Dermis blood vessel endothelial cell (primary cell): ENCODE measurements around the gene PCBD2. TPM values are rescaled to one million over a fixed set of nuclear protein-coding genes. Genes with fewer than 3 reads are reported as not detected.
"Not testable (repeated sequence)": the region's sequence is repeated elsewhere in the genome, so short reads cannot be mapped to it uniquely, and the experiment has no call there.

Experiments
- DNase-seq: peaks from one replicate; pipeline ENCODE4 v3.0.0; 2010
- total RNA-seq: library from RNA; depleted of rRNA; stranded (reverse); fragments of >200 nt; gene quantifications from 2 replicates; pipeline ENCODE4 v1.2.3, GENCODE V29; 2014

PCBD2 gene
- total RNA-seq, 1 donor from 2014 or later: 4.8 TPM

GRCh38 chr5:134964359-134965270, 59.7 kb downstream of the PCBD2 start:
- no peak for DNase-seq

DNA sequence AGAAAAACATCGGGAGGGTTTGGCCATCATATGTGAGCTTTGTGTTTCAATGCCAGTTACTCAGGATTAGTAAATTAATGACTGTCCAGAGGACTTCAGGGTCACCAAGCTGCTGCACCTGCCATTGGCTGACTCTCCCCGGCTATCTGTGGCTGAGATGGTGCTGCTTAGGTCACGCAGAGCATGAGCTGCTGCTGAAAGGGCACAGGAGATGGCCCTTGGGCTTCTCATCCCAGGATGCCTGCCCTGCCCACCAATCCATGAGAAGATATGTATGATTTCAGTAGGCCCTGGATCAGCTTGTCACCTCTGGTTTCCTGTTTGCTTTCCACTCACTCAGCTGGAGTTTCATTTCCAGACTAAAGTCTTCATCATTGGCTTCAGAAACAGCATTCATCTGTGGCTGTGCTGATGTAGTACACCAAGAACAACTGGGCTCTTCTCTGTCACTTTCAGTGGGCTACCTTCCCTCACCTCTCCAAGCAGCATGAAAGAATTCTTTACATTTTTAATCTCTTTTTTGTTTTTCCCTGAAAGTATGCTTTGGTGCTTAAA, 60.4 kb downstream of the PCBD2 start:
- DNase-seq: no peak

DNA sequence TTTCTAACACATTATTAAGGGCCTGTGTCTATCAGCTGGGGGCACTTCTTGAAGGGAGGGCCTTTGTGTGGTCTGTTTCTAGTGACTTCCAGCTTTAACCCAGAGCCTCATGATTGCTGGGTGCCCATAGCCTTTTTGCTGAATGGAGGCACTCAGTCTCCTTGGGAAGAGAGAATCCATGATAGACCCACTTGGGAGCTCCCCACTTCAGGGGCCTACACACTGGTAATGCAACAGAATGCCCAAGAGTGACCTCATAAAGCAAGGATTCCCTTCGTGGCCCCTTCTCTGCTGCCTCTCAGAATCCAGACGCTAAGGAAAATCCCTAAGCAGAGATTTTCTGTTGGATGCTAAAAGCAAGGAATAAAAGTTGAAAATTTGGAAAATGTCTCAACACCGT, 62.7 kb downstream of the PCBD2 start, which contains the start of gene CATSPER3:
TSS of gene CATSPER3 (plus strand) at position 301 of the 400 bp plus-strand sequence. CDS start at position 386, 85 bp downstream.
- no peak for DNase-seq

DNA sequence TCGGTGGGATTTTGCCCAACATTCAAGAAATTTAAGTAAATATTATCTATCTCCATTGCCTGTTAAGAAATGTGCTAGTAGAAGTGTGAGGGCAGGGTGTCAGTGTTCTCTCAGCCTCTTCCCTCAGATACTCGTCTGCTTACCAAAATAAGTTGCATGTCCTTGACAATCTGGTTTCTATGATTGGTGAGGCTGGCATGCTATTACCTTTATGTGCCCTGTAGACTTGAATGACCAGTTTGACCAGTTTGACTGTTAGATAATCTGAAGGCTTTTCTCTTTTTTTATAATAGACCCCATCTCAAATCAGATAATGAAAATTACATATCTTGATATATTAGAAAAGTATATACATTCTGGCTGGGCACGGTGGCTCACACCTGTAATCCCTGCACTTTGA, 63.1 kb downstream of the PCBD2 start:
- no peak for DNase-seq

- no peak for DNase-seq
Observed at GRCh38 chr5:134969166-134969565, 64.2 kb downstream of the PCBD2 start.

DNA sequence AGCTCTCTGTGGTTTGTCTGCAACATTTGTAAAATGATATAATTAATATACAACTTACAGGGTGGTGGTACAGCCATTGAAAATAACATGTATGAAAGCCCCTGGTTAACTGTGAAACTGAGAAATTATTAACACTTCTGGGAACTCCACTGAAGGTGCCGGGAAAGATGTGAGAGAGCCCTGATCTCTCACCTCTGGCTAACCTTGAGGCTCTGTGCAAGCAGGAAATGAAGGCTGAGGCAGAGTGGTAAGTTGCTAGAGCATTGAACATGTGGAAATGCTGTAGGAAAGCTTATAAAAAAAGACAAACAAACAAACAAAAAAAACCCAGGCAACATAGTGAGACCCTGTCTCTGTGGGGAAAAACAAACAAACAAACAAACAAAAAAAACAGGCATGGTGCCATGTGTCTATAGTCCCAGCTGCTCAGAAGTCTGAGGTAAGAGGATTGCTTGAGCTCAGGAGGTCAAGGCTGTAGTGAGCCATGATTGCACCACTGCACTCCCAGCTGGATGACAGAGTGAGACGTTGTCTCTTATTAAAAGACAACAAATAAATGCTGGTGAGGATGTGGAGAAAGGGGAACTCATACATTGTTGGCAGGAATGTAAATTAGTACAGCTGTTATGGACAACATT, 70.3 kb downstream of the PCBD2 start:
- no peak for DNase-seq

- no peak for DNase-seq
Observed at GRCh38 chr5:134975843-134976242, 70.9 kb downstream of the PCBD2 start.

GRCh38 chr5:134976841-134977240, 71.9 kb downstream of the PCBD2 start:
- no peak for DNase-seq

DNA sequence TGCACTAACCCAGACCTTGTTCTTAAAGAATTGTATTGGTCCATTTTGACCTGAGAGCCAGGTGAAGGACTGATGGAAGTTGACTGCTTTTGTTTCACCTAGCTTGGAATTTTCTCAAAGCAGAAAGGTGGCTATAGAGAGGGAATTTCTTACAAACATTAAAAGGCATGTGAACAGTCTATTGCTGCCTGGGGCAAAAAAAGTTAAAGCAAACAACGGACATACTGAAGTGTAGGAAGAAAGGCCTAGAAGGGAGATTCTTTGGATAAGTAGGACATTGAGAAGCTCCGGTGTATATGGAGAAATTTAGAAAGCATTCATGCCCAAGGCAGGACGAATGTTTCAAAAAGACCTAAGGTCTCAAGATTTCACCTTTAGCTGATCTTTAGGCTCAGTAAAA, 74.5 kb downstream of the PCBD2 start:
- DNase-seq: no peak

DNA sequence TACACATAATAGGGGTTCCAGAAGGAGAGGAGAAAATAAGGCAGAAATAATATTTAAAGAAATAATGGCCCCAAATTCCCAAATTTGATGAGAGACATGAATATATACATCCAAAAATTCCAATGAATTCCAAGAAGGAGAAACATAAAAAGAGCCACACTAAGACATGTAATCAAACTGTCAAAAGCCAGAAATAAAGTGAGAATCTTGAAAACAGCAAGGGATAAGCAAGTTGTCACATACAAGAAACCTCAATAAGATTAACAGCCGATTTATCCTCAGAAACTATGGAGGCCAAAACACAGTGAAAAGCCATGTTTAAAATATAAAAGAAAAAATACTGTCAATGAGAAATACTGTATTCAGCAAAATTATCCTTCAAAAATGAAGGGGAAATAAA, 77.3 kb downstream of the PCBD2 start:
- DNase-seq: no peak

DNA sequence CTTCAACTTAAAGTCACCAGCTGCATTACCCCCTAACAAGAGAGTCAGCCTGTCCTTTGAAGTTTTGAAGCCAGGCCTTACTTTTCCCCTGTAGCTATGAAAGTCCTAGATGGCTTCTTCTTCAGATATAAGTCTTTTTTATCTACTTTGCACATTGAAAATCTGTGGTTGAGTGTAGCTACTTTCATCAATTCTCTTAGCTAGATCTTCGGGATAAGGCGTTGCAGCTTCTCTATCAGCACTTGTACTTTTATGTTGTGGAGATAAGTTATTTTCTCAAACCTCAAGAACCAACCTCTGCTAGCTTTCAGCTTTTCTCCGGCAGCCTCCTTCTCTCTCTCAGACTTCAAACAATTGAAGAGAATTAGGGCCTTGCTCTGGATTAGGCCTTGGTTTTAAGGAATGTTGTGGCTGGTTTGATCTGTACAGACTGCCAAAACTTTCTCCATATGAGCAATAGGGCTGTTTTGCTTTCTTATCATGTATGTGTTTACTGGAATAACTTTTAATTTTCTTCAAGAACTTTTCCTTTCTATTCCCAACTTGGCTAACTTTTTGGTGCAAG, 84.4 kb downstream of the PCBD2 start:
- no peak for DNase-seq

- DNase-seq: not testable (repeated sequence)
Observed at GRCh38 chr5:134990183-134990582, 85.3 kb downstream of the PCBD2 start.

- no peak for DNase-seq
Observed at GRCh38 chr5:134992148-134992547, 87.2 kb downstream of the PCBD2 start.

DNA sequence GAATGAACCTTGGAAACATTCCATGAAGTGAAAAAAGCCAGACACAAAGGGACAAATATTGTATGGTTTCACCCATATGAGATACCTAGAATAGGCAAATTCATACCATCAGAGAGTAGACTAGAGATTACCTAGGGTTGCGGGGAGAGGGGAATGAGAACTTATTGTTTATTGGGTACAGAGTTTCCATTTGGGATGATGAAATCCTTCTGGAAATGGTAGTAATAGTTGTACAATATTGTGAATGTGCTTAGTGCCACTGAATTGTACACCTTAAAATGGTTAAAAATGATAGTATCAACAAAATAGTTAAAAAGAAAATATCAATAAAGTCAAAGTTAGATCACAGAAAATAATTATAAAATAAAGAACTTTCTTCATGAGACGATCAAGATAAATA, 88.2 kb downstream of the PCBD2 start:
- no peak for DNase-seq

GRCh38 chr5:134994560-134995156, 89.7 kb downstream of the PCBD2 start:
- no peak for DNase-seq

- no peak for DNase-seq
Observed at GRCh38 chr5:134995850-134996402, 91.0 kb downstream of the PCBD2 start.

DNA sequence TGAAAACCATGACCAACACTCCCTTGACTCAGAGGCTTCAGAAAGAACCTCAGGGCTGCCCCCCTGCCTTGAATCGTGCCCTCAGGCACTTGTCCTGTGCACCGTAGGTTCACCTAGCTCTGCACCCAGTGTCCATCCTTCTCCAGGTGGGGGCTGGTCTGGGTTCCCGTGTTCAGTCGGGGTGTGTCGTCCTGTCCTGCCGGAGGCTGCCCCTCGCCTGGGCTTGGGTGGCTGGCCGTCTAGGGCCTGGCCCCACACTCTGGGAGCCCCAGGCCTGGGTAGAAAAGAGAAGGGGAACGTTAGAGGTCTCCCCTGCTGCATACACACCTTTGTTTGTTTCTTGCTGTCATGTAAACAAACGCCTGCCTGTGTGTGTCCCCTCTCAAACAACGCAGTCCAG, 92.1 kb downstream of the PCBD2 start:
- DNase-seq: no peak

DNA sequence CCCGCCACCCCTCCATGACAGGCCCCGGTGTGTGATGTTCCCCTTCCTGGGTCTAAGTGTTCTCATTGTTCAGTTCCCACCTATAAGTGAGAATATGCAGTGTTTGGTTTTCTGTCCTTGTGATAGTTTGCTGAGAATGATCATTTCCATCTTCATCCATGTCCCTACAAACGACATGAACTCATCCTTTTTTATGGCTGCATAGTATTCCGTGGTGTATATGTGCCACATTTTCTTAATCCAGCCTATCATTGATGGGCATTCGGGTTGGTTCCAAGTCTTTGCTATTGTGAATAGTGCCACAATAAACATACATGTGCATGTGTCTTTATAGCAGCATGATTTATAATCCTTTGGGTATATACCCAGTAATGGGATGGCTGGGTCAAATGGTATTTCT, 93.1 kb downstream of the PCBD2 start:
- DNase-seq: not testable (repeated sequence)

DNA sequence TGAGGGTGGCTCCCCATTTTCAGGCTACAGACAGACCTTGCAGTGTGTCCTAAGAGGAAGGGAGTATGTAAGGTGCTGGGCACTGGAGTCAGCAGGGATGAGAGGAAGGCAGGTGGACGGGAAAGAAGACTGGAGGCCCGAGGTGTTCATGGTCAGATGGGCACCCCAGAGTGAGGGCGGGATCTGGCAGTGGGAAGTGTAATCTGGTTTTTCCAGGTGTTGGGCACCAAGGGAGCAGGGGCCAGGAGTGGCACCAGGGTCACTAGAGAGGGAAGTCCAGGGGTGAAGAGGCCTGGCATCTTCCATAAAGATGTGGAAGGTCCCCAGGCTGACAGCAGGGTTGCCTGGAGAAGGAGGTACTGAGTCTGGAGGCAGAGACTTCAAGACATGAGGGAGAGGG, 99.4 kb downstream of the PCBD2 start:
- no peak for DNase-seq

GRCh38 chr5:135005076-135005475, 100.1 kb downstream of the PCBD2 start:
- DNase-seq: no peak

GRCh38 chr5:135007305-135007704, 102.4 kb downstream of the PCBD2 start:
- no peak for DNase-seq

GRCh38 chr5:135007749-135008363, 102.9 kb downstream of the PCBD2 start:
- DNase-seq: no peak
